GM18498 (cell line): Measurements from ENCODE around the gene BRF1.
"Not testable (repeated sequence)": the region's sequence is repeated elsewhere in the genome, so short reads cannot be mapped to it uniquely, and the experiment has no call there.

Source experiments
- ATAC-seq: cut with Tn5 transposase; IDR thresholded peaks from one replicate; pipeline ENCODE4 v1.9.1; 2021; ENCODE audit warnings: mild to moderate bottlenecking, moderate library complexity; ENCODE audit not compliant: unreplicated experiment

Gene BRF1

GRCh38 chr14:105300542-105301102, at the start of gene BRF1:
TSS of gene BRF1 (minus strand) at chr14:105301001. CDS start at chr14:105300629, 372 bp downstream.
- ATAC-seq: peak; percentile 86

GRCh38 chr14:105349992-105350391, 49.2 kb upstream of the BRF1 start:
- no peak for ATAC-seq

- ATAC-seq: no peak
These were observed 48.3 kb upstream of the BRF1 start for GRCh38 chr14:105348945-105349699.

GRCh38 chr14:105348169-105348944, 47.6 kb upstream of the BRF1 start:
- no peak for ATAC-seq

GRCh38 chr14:105347587-105347968, 46.8 kb upstream of the BRF1 start:
- ATAC-seq: no peak

- no peak for ATAC-seq
These were observed 46.2 kb upstream of the BRF1 start for GRCh38 chr14:105346876-105347586.

GRCh38 chr14:105346200-105346533, 45.4 kb upstream of the BRF1 start:
- no peak for ATAC-seq

- ATAC-seq: no peak
These were observed 42.4 kb upstream of the BRF1 start for GRCh38 chr14:105343194-105343593.

- ATAC-seq: no peak
These were observed 40.3 kb upstream of the BRF1 start for GRCh38 chr14:105340821-105341733.

- ATAC-seq: no peak
These were observed 37.4 kb upstream of the BRF1 start for GRCh38 chr14:105337966-105338741.

GRCh38 chr14:105337433-105337832, 36.6 kb upstream of the BRF1 start:
- no peak for ATAC-seq

- no peak for ATAC-seq
These were observed 35.9 kb upstream of the BRF1 start for GRCh38 chr14:105336477-105337287.

- ATAC-seq: no peak
These were observed 35.1 kb upstream of the BRF1 start for GRCh38 chr14:105335735-105336476.

- not testable (repeated sequence) for ATAC-seq
These were observed 34.4 kb upstream of the BRF1 start for GRCh38 chr14:105335231-105335542.

- no peak for ATAC-seq
These were observed 33.8 kb upstream of the BRF1 start for GRCh38 chr14:105334383-105335230.

GRCh38 chr14:105333613-105334364, 33.0 kb upstream of the BRF1 start:
- no peak for ATAC-seq
